Peyer's patch (tissue), 4 donors: ENCODE results near the gene PROSER3. TPM values are rescaled to one million over a fixed set of nuclear protein-coding genes. Genes with fewer than 3 reads are reported as not detected.

ENCODE experiments used
- DNase-seq, 3 donors: peaks; one replicate each; pipeline ENCODE4 v3.0.0-alpha.2; 2017 to 2019
- H3K27ac ChIP-seq, 4 donors: fragments of 200-600 bp; sonication (generic); one replicate each; pipeline ENCODE4 v1.5.1; 2016 to 2019
- H3K27me3 ChIP-seq, 2 donors: fragments of 200-600 bp; sonication (generic); one replicate each; pipeline ENCODE4 v1.5.1; 2019
- H3K36me3 ChIP-seq, 3 donors: fragments of 200-600 bp; sonication (generic); one replicate each; pipeline ENCODE4 v1.5.1; 2016 to 2019
- H3K4me1 ChIP-seq, 4 donors: fragments of 200-600 bp; sonication (generic); one replicate each; pipeline ENCODE4 v1.5.1; 2016 to 2019
- H3K4me3 ChIP-seq, 4 donors: fragments of 200-600 bp; sonication (generic); 1 replicate in 3 of 4; 2 replicates in 1 of 4; pipeline ENCODE4 v1.5.1; 2016 to 2019; ENCODE audit warnings: mild to moderate bottlenecking in 1 of 4
- H3K9me3 ChIP-seq, 4 donors: fragments of 200-600 bp; sonication (generic); one replicate each; pipeline ENCODE4 v1.5.1; 2016 to 2019; ENCODE audit warnings: mild to moderate bottlenecking in 1 of 4
- CTCF ChIP-seq, 6 experiments: fragments of 450-650 bp in 4 of 6; fragments of 200-600 bp in 2 of 6; sonication (generic) in 1 of 6; IDR thresholded peaks; one replicate each; pipeline ENCODE4 v1.5.1; 2017 to 2019; ENCODE audit warnings: antibody characterized with exemption in 6 of 6, mild to moderate bottlenecking in 3 of 6, moderate library complexity in 1 of 6
- POLR2A ChIP-seq, 2 donors: fragments of 450-650 bp; IDR thresholded peaks; one replicate each; pipeline ENCODE4 v1.5.1; 2017; ENCODE audit warnings: antibody characterized with exemption in 2 of 2, mild to moderate bottlenecking in 2 of 2, moderate library complexity in 2 of 2
- total RNA-seq, 4 donors: library from RNA; depleted of rRNA; stranded (reverse); fragments of >200 nt; gene quantifications; one replicate each; pipeline ENCODE4 v1.1.0, GENCODE V29; 2016

PROSER3 gene
- 10 to 100 TPM in 3 of 4 donors, 1 to 10 TPM in 1; 6.0 to 36.8 (median 27.2) TPM for total RNA-seq

- H3K9me3 ChIP-seq, result no peaks in the 10 kb centered on the region
- peaks cover 0 to 33% (median 0%) of the 10 kb centered on the region in 3 donors for H3K36me3 ChIP-seq
- TF ChIP-seq POLR2A (IDR thresholded peaks at IDR 0.05), result peak; percentile 65 to 69
- no peak for TF ChIP-seq CTCF (IDR thresholded peaks at IDR 0.05)
- peak within 1 kb of the TSS; percentile 90 to 97 (median 94) for H3K27ac ChIP-seq
- peak within 1 kb of the TSS; percentile 67 to 99 (median 84) for H3K4me3 ChIP-seq
- DNase-seq, result peak; percentile 98 to 99 (median 99)
- H3K4me1 ChIP-seq, result peaks cover 4 to 41% (median 11%) of the 10 kb centered on the region in 4 donors
- no peaks in the 10 kb centered on the region for H3K27me3 ChIP-seq
These were observed at the start of gene PROSER3 for GRCh38 chr19:35757749-35758608. PROSER3 (plus strand) TSS chr19:35758176; CDS start chr19:35758216, 40 bp downstream.

GRCh38 chr19:35708391-35708790 is 49.6 kb upstream of the PROSER3 start:
- no peak overlapping the region for H3K27ac ChIP-seq
- TF ChIP-seq CTCF (IDR thresholded peaks at IDR 0.05) (no peak), POLR2A (IDR thresholded peaks at IDR 0.05) (no peak)
- no peak overlapping the region for H3K4me3 ChIP-seq
- no peaks in the 10 kb centered on the region for H3K4me1 ChIP-seq
- no peaks in the 10 kb centered on the region for H3K9me3 ChIP-seq
- no peaks in the 10 kb centered on the region for H3K36me3 ChIP-seq
- DNase-seq, result no peak
- no peaks in the 10 kb centered on the region for H3K27me3 ChIP-seq

- Histone ChIP-seq H3K9me3 (no peaks in the 10 kb centered on the region), H3K27me3 (no peaks in the 10 kb centered on the region), H3K36me3 (no peaks in the 10 kb centered on the region), H3K4me3 (no peak overlapping the region), H3K4me1 (peaks cover 0 to 10% (median 7%) of the 10 kb centered on the region in 4 donors), H3K27ac (peak overlapping the region in 2 of 4 donors; percentile 69 to 93)
- peak in 1 of 3 donors; percentile 41 for DNase-seq
- TF ChIP-seq POLR2A (IDR thresholded peaks at IDR 0.05) (no peak), CTCF (IDR thresholded peaks at IDR 0.05) (no peak)
These were observed 46.9 kb upstream of the PROSER3 start for GRCh38 chr19:35710784-35711723.

GRCh38 chr19:35712567-35713505 is 45.1 kb upstream of the PROSER3 start:
- Histone ChIP-seq H3K36me3 (no peaks in the 10 kb centered on the region), H3K9me3 (no peaks in the 10 kb centered on the region), H3K27ac (peak overlapping the region in 3 of 4 donors; percentile 20 to 93 (median 69)), H3K27me3 (no peaks in the 10 kb centered on the region), H3K4me3 (peak overlapping the region in 2 of 4 donors; percentile 12 to 40), H3K4me1 (peaks cover 0 to 15% (median 9%) of the 10 kb centered on the region in 4 donors)
- DNase-seq, result peak in 2 of 3 donors; percentile 82 to 86
- TF ChIP-seq CTCF (IDR thresholded peaks at IDR 0.05), result no peak
- TF ChIP-seq POLR2A (IDR thresholded peaks at IDR 0.05), result no peak
